HEK293T (cell line): ENCODE measurements around the gene ZBTB11.

Experiments used
- CTCF ChIA-PET: fragments of 350-600 bp; formaldehyde crosslinking; extraction: SDS; loops from one replicate; lab custom pipeline; 2021; ENCODE audit warnings: antibody characterized with exemption, inconsistent platforms; lab: Yijun Ruan, JAX
- POLR2A ChIA-PET: fragments of 350-600 bp; formaldehyde crosslinking; extraction: SDS; loops from one replicate; lab custom pipeline; 2020; ENCODE audit warnings: antibody characterized with exemption, inconsistent platforms; lab: Yijun Ruan, JAX
- DNase-seq: peaks from one replicate; pipeline ENCODE4 v3.0.0; 2012; ENCODE audit warnings: mixed read lengths; ENCODE audit errors: extremely low spot score
- ARNT ChIP-seq: fragments of 450-650 bp; IDR thresholded peaks from 2 replicates; pipeline ENCODE4 v1.6.1; 2017; ENCODE audit warnings: mild to moderate bottlenecking
- BHLHE40 ChIP-seq: fragments of 450-650 bp; IDR thresholded peaks from 2 replicates; pipeline ENCODE4 v1.6.1; 2016; ENCODE audit warnings: mild to moderate bottlenecking, moderate library complexity, borderline replicate concordance
- CTBP1 ChIP-seq: fragments of 450-650 bp; IDR thresholded peaks from 2 replicates; pipeline ENCODE4 v1.6.1; 2016; ENCODE audit warnings: borderline replicate concordance
- ELF4 ChIP-seq: fragments of 450-650 bp; IDR thresholded peaks from 2 replicates; pipeline ENCODE4 v1.6.1; 2017; ENCODE audit warnings: antibody characterized with exemption
- FOXA1 ChIP-seq: fragments of 450-650 bp; IDR thresholded peaks from 2 replicates; pipeline ENCODE4 v1.6.1; 2016; ENCODE audit warnings: mild to moderate bottlenecking
- FOXK2 ChIP-seq: fragments of 450-650 bp; IDR thresholded peaks from 2 replicates; pipeline ENCODE4 v1.6.1; 2016; ENCODE audit warnings: mild to moderate bottlenecking
- FOXM1 ChIP-seq: fragments of 450-650 bp; IDR thresholded peaks from 2 replicates; pipeline ENCODE4 v1.6.1; 2017; ENCODE audit warnings: mild to moderate bottlenecking, borderline replicate concordance
- HDGF ChIP-seq: fragments of 450-650 bp; IDR thresholded peaks from 2 replicates; pipeline ENCODE4 v1.6.1; 2017; ENCODE audit warnings: antibody characterized with exemption, borderline replicate concordance
- L3MBTL2 ChIP-seq: fragments of 450-650 bp; conservative IDR thresholded peaks from 2 replicates; pipeline ENCODE4 v1.6.1; 2016; ENCODE audit warnings: mild to moderate bottlenecking
- LEF1 ChIP-seq: fragments of 450-650 bp; IDR thresholded peaks from 2 replicates; pipeline ENCODE4 v1.6.1; 2017; ENCODE audit warnings: mild to moderate bottlenecking, borderline replicate concordance
- NFRKB ChIP-seq: fragments of 450-650 bp; IDR thresholded peaks from 2 replicates; pipeline ENCODE4 v1.6.1; 2016; ENCODE audit warnings: mild to moderate bottlenecking, moderate library complexity
- SP1 ChIP-seq: fragments of 450-650 bp; IDR thresholded peaks from 2 replicates; pipeline ENCODE4 v1.6.1; 2017
- SUZ12 ChIP-seq: fragments of 450-650 bp; IDR thresholded peaks from 2 replicates; pipeline ENCODE4 v1.6.1; 2016; ENCODE audit warnings: mild to moderate bottlenecking
- TARDBP ChIP-seq: fragments of 450-650 bp; IDR thresholded peaks from 2 replicates; pipeline ENCODE4 v1.6.1; 2016
- ZNF384 ChIP-seq: fragments of 450-650 bp; IDR thresholded peaks from 2 replicates; pipeline ENCODE4 v1.6.1; 2016
- TF ChIP-seq, protein P1 (sequence below): fragments of 450-650 bp; IDR thresholded peaks from 2 replicates; pipeline ENCODE4 v1.6.1; 2016

Gene ZBTB11

DNA sequence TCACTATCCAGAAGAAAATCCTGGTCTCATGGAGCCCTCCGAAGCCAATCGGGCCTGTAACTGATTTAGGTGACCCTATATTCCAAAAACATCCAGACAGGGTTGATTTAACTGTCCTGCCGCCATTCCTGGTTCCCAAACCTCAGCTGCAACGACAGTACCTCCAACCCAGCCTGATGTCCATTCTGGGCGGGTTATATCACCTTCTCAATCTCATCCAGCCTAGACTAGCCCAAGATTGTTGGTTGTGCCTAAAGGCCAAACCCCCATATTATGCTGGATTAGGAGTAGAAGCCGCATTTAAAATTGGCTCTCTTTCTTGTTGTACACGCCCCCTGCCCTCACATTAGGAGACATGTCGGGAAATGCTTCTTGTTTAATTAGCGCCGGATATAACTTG lies 36.7 kb downstream of the ZBTB11 start:
- no peak for DNase-seq
- ChIA-PET POLR2A (no interaction called here), CTCF (no interaction called here)
- TF ChIP-seq BHLHE40: no peak
- TF ChIP-seq CTBP1: no peak
- TF ChIP-seq SUZ12: no peak
- no peak for TF ChIP-seq NFRKB
- no peak for TF ChIP-seq FOXM1
- TF ChIP-seq L3MBTL2: no peak
- TF ChIP-seq, protein P1, sequence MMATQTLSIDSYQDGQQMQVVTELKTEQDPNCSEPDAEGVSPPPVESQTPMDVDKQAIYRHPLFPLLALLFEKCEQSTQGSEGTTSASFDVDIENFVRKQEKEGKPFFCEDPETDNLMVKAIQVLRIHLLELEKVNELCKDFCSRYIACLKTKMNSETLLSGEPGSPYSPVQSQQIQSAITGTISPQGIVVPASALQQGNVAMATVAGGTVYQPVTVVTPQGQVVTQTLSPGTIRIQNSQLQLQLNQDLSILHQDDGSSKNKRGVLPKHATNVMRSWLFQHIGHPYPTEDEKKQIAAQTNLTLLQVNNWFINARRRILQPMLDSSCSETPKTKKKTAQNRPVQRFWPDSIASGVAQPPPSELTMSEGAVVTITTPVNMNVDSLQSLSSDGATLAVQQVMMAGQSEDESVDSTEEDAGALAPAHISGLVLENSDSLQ: no peak
- no peak for TF ChIP-seq TARDBP
- TF ChIP-seq HDGF: no peak
- no peak for TF ChIP-seq ARNT
- no peak for TF ChIP-seq ZNF384
- TF ChIP-seq SP1: no peak
- no peak for TF ChIP-seq FOXA1
- no peak for TF ChIP-seq LEF1
- no peak for TF ChIP-seq ELF4

DNA sequence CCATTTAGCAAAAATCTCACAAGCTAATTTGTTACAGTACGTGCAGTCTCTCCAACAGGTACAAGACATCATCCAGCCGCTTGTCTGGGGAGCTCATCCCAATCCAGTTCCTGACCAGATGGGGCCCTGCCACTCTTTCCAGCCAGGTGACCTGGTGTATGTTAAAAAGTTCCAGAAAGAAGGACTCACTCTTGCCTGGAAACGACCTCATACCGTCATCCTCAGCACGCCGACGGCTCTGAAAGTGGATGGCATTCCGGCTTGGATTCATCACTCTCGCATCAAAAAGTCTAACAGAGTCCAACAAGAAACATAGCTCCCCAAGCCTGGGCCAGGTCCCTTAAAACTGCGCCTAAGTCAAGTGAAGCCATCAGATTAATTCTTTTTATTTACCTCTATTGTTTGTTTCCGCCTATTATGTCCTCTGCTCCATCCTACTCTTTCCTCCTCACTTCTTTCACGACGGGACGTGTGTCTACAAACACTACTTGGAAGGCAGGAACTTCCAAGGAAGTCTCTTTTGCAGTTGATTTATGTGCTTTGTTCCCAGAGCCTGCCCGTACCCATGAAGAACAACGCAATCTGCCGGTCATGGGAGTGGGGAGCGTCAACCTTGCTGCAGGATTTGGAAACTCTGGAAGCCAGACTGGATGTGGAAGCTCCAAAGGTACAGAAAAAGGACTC lies 37.5 kb downstream of the ZBTB11 start:
- ChIA-PET CTCF (interaction anchor here (0.6 to 1.6 kb wide), 2 partner anchors 25 to 66 kb away, joined by 3 to 4 read pairs; partner anchors contain the start of gene PCNP), POLR2A (no interaction called here)
- no peak for DNase-seq
- TF ChIP-seq ZNF384: no peak
- TF ChIP-seq, protein P1: no peak
- no peak for TF ChIP-seq SUZ12
- TF ChIP-seq ARNT: no peak
- no peak for TF ChIP-seq TARDBP
- no peak for TF ChIP-seq CTBP1
- TF ChIP-seq FOXM1: no peak
- TF ChIP-seq LEF1: no peak
- no peak for TF ChIP-seq FOXK2
- no peak for TF ChIP-seq HDGF

DNA sequence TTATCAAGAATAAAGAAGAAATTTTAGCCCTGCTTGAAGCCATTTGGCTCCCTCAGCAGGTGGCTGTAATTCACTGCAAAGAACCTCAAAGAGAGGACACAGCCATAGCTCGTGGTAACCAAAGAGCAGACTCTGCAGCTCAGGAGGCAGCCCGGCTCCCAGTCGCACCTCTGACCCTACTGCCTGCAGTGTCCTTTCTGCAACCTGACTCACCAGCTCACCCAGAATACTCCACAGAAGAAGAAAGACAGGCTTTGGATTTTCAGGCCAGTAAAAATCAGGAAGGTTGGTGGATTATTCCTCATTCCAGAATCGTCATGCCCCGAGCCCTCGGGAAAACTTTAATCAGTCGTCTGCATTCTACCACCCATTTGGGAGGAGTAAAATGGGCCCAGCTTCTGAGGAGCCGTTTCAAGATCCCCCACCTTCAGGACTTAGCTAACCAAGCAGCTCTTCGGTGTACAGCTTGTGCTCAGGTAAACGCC lies 38.6 kb downstream of the ZBTB11 start:
- TF ChIP-seq SUZ12 (no peak), FOXA1 (no peak), ZNF384 (no peak), FOXK2 (no peak), FOXM1 (no peak), SP1 (no peak), CTBP1 (no peak), NFRKB (no peak), HDGF (no peak), ARNT (no peak), TARDBP (no peak), BHLHE40 (no peak), L3MBTL2 (no peak), LEF1 (no peak), ELF4 (no peak)
- TF ChIP-seq, protein P1: no peak
- POLR2A ChIA-PET: interaction anchor here (1.5 to 1.6 kb wide), 2 partner anchors 64 to 77 kb away, joined by 3 to 5 read pairs; partner anchors contain the start of genes PCNP and TRMT10C
- DNase-seq: no peak
- CTCF ChIA-PET: interaction anchor here (0.6 to 1.6 kb wide), 2 partner anchors 64 to 654 kb away, joined by 3 to 4 read pairs; partner anchors contain the start of gene PCNP

DNA sequence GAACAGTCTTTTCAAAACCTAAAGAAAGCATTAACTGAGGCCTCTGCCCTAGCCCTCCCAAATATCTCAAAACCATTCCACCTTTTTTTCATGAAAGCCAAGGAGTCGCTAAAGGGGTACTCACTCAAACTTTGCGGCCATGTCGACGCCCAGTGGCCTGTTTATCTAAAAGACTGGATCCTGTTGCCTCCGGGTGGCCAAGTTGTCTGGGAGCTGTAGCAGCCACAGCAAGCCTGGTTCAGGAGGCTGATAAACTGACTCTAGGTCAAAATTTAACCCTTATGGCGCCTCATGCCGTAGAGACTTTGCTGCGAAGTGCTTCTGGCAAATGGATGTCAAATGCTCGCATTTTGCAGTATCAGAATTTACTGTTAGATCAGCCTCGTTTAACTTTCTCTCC lies 39.5 kb downstream of the ZBTB11 start:
- ChIA-PET CTCF (no interaction called here), POLR2A (interaction anchor here (1.5 to 1.6 kb wide), 3 partner anchors 64 to 76 kb away, joined by 3 to 5 read pairs (median 4); partner anchors contain the start of genes PCNP and TRMT10C)
- TF ChIP-seq, protein P1: no peak
- TF ChIP-seq FOXA1: no peak
- TF ChIP-seq ZNF384: no peak
- no peak for TF ChIP-seq ARNT
- TF ChIP-seq FOXM1: no peak
- DNase-seq: no peak

DNA sequence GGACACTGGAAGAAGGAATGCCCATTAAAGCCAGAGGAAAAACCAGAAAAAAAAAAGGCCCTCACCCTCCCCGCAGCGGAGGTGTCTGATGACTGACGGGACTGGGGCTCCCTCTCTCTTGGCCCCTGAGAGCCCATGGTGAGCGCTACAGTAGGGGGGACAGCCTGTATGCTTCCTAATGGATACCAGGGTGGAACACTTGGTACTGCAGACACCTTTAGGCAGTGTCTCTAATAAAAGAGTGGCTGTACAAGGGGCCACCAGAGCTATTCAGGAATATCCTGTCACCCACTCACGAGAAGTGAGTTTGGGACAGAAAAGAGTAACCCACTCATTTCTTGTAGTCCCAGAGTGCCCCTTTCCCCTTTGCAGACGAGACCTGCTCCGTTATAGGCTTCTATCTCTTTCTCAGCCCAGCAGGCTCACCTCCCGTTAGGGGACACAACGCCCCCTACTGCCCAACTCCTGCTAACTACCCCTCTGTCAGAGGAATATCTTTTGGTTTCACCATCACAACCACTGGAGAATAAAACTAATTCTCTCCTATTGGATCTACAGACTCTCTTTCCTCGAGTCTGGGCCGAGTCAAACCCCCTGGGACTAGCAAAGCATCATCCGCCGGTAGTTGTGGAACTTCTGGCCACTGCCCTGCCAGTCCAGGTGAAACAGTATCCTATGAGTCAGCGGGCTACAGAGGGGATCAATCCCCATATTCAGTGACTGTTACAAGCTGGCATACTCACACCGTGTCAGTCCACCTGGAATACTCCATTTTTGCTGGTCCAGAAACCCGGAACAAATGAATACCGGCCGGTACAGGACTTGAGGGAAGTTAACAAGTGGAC lies 40.8 kb downstream of the ZBTB11 start:
- POLR2A ChIA-PET: interaction anchor here (1.5 kb wide), 1 partner anchor 62 kb away, joined by 4 read pairs; the partner anchor contains the start of gene PCNP
- CTCF ChIA-PET: interaction anchor here (0.7 kb wide), 1 partner anchor 38 kb away, joined by 4 read pairs; no protein-coding TSS in a partner anchor
- TF ChIP-seq L3MBTL2 (no peak), FOXM1 (no peak), TARDBP (no peak), BHLHE40 (no peak), ZNF384 (no peak), ELF4 (no peak), CTBP1 (no peak), NFRKB (no peak)
- peak; percentile 70 for DNase-seq
